Left ventricle myocardium inferior (tissue), 1 donor: ENCODE measurements around the gene TLX2. TPM values are rescaled to one million over a fixed set of nuclear protein-coding genes. Genes with fewer than 3 reads are reported as not detected.

Experiments
- DNase-seq: peaks from one replicate; pipeline ENCODE4 v3.0.0-alpha.2; 2020
- H3K27ac ChIP-seq: fragments of 200-600 bp; replicated peaks from 2 replicates; pipeline ENCODE4 v1.8.0; 2021
- H3K27me3 ChIP-seq: fragments of 200-600 bp; 2 replicates; pipeline ENCODE4 v1.8.0; 2021; ENCODE audit warnings: low read depth
- H3K36me3 ChIP-seq: fragments of 200-600 bp; 2 replicates; pipeline ENCODE4 v1.8.0; 2021
- H3K4me1 ChIP-seq: fragments of 200-600 bp; 2 replicates; pipeline ENCODE4 v1.8.0; 2021
- H3K4me3 ChIP-seq: fragments of 200-600 bp; 2 replicates; pipeline ENCODE4 v1.8.0; 2021; ENCODE audit warnings: mild to moderate bottlenecking, moderate library complexity
- H3K9me3 ChIP-seq: fragments of 200-600 bp; replicated peaks from 2 replicates; pipeline ENCODE4 v1.8.0; 2021
- intact Hi-C: fragments of 100-400 bp; cut with micrococcal nuclease; formaldehyde crosslinking; loops from one replicate; pipeline ENCODE4 v1.11.0; 2022
- total RNA-seq: library from RNA; stranded (reverse); fragmentation: NEBNext Ultra II Directional; extraction: Animal tissue kit (Norgen Biotek cat#: 25700); gene quantifications from one replicate; pipeline ENCODE4 v1.2.1, GENCODE V29; 2021
- TF ChIP-seq, protein P1 (sequence below): fragments of 200-600 bp; IDR thresholded peaks from 2 replicates; pipeline ENCODE4 v1.8.0; 2021; ENCODE audit warnings: antibody characterized with exemption, mild to moderate bottlenecking, borderline replicate concordance
- donor health status: DM: no; HTN: yes; CAD: no; lungs with severe emphysema.

TLX2 gene
- total RNA-seq, 1 donor from 2014 or later, result not detected

DNA sequence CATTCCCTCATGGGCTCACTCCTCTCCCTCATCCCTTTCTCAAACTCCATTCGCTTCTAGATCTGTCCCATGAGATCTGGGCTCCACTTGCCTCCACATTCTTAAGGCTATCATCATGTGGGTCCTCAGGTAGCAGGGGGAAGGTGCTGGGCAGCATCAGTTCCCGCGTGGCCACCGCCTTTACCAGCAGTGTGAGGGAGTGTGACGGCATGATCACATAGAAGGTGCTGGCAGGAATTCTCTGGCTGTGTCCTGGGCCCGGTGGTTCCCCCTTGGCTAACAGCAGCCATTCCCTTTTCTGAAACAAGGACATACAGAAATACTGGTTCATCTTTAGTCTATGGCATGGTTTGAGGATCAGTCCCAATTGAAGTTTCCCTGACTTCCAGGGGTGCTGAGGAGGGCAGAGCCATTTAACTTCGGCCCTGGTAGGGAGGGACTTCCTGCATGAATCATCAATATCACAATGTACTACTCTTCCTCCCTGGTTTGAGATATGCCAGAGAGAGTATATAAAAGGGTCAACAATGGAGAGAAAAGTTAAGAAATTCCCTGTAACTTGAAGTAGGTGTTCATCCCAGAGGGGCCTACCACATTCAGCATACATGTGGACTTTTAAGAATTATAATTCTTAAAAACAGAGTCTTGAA is 48.0 kb downstream of the TLX2 start:
- Histone ChIP-seq H3K36me3 (no peaks in the 10 kb centered on the region), H3K9me3 (no peaks in the 10 kb centered on the region), H3K27ac (no peak overlapping the region), H3K4me3 (no peak overlapping the region), H3K4me1 (no peaks in the 10 kb centered on the region), H3K27me3 (peaks cover 59% of the 10 kb centered on the region)
- TF ChIP-seq, protein P1, sequence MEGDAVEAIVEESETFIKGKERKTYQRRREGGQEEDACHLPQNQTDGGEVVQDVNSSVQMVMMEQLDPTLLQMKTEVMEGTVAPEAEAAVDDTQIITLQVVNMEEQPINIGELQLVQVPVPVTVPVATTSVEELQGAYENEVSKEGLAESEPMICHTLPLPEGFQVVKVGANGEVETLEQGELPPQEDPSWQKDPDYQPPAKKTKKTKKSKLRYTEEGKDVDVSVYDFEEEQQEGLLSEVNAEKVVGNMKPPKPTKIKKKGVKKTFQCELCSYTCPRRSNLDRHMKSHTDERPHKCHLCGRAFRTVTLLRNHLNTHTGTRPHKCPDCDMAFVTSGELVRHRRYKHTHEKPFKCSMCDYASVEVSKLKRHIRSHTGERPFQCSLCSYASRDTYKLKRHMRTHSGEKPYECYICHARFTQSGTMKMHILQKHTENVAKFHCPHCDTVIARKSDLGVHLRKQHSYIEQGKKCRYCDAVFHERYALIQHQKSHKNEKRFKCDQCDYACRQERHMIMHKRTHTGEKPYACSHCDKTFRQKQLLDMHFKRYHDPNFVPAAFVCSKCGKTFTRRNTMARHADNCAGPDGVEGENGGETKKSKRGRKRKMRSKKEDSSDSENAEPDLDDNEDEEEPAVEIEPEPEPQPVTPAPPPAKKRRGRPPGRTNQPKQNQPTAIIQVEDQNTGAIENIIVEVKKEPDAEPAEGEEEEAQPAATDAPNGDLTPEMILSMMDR, result no peak
- no peak for DNase-seq
- intact Hi-C loops, result no loop called here

DNA sequence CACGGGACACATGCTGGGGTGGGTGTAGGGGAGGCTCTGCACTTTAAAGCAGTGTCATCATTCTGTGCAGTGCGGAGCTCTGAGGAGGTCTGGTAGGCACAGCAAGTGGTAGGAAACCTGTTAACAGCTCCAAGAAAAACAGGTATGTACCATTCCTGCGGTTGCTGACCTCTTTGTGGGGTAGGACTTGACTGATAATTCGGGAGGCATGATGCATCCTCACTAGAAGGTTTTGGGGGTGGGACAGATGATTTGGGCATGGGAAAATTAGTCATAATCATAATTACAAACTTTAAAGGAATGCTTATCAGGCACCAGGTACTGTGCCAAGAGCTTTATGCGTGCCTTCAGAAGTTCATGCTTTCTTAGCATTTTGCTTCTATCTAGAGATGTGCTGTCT is 50.0 kb downstream of the TLX2 start:
- Histone ChIP-seq H3K4me1 (no peaks in the 10 kb centered on the region), H3K27me3 (peaks cover 72% of the 10 kb centered on the region), H3K4me3 (no peak overlapping the region), H3K9me3 (no peaks in the 10 kb centered on the region), H3K27ac (no peak overlapping the region), H3K36me3 (no peaks in the 10 kb centered on the region)
- no peak for DNase-seq
- intact Hi-C loops, result no loop called here
- TF ChIP-seq, protein P1, result no peak

DNA sequence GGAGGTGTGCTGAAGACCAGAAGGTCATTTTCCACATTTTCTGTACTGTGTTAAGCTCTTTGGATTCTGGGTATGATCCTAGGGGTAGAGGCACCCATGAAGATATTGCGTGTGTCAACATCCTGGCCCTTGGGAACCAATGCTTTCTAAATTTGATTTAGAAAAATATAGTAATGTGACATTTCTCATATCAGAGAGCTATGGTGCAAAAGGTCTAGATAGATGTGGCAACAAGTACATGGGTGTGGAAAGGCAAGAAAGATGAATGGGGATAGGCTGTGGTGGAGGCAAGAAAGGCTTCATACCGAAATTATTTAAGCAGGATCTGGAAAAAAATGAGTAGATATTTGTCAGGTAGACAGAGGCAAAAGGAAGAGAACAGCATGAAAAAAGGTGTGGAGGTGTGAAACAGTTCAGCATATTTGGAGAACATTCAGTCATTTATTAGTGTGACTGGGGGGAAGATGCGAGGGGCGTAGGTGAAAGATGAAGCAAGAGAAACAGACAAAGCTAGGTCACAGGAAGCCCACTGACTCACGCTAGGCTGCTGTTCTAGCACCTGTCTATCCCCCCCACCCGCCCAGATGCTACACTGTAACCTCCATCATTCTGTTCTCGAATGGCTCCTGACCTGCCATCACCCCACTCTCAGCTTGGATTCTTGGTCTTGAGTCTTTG is 52.0 kb downstream of the TLX2 start:
- TF ChIP-seq, protein P1, result no peak
- no peak overlapping the region for H3K4me3 ChIP-seq
- no peaks in the 10 kb centered on the region for H3K36me3 ChIP-seq
- no peak overlapping the region for H3K27ac ChIP-seq
- peaks cover 61% of the 10 kb centered on the region for H3K27me3 ChIP-seq
- DNase-seq, result no peak
- intact Hi-C loops, result no loop called here
- H3K4me1 ChIP-seq, result no peaks in the 10 kb centered on the region
- H3K9me3 ChIP-seq, result no peaks in the 10 kb centered on the region

DNA sequence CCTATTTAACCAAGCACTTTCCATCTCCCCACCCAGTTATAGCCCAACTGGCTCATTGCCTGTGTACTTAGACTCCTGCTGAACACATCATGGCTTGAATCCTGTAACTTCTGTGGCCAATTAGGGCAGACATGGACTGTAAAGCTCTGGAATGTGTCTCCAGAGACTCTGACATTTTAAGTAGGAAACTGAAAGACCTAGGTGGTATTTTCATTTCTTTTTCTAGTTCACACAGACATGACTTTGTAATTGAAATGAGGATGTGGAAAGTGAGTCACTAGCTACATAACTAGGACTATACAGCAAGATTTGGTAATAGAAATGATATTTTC is 52.5 kb downstream of the TLX2 start:
- peaks cover 56% of the 10 kb centered on the region for H3K27me3 ChIP-seq
- DNase-seq, result no peak
- no peak overlapping the region for H3K4me3 ChIP-seq
- H3K4me1 ChIP-seq, result no peaks in the 10 kb centered on the region
- no peak overlapping the region for H3K27ac ChIP-seq
- H3K9me3 ChIP-seq, result no peaks in the 10 kb centered on the region
- intact Hi-C loops, result no loop called here
- TF ChIP-seq, protein P1, result no peak
- no peaks in the 10 kb centered on the region for H3K36me3 ChIP-seq

Other genes with a start within 250 kb of the TLX2 start
- 2.3 TPM for gene SLC4A5, start 171.0 kb upstream of the TLX2 start, total RNA-seq
- 201 TPM for gene DCTN1, start 134.1 kb upstream of the TLX2 start, total RNA-seq
- 0.82 TPM for gene C2orf81, start 92.8 kb upstream of the TLX2 start, total RNA-seq
- gene WDR54, start 92.7 kb upstream of the TLX2 start, total RNA-seq, result 2.9 TPM
- 14.0 TPM for gene RTKN, start 72.5 kb upstream of the TLX2 start, total RNA-seq
- gene INO80B, start 59.4 kb upstream of the TLX2 start, total RNA-seq, result 19.3 TPM
- gene WBP1, start 56.0 kb upstream of the TLX2 start, total RNA-seq, result 46.1 TPM
- 19.5 TPM for gene MOGS, start 49.1 kb upstream of the TLX2 start, total RNA-seq
- gene MRPL53, start 41.8 kb upstream of the TLX2 start, total RNA-seq, result 176 TPM
- 5.6 TPM for gene CCDC142, start 31.5 kb upstream of the TLX2 start, total RNA-seq
- 9.5 TPM for gene TTC31, start 31.4 kb upstream of the TLX2 start, total RNA-seq
- 0.25 TPM for gene LBX2, start 14.8 kb upstream of the TLX2 start, total RNA-seq
- gene PCGF1, start 6.8 kb upstream of the TLX2 start, total RNA-seq, result 20.2 TPM
- gene DQX1, start 11.8 kb downstream of the TLX2 start, total RNA-seq, result 0.11 TPM
- gene AUP1, start 15.3 kb downstream of the TLX2 start, total RNA-seq, result 46.9 TPM
- 26.6 TPM for gene HTRA2, start 15.5 kb downstream of the TLX2 start, total RNA-seq
- 4.7 TPM for gene LOXL3, start 39.5 kb downstream of the TLX2 start, total RNA-seq
- 4.1 TPM for gene DOK1, start 40.3 kb downstream of the TLX2 start, total RNA-seq
- gene M1AP, start 133.9 kb downstream of the TLX2 start, total RNA-seq, result not detected
- 2.9 TPM for gene SEMA4F, start 139.8 kb downstream of the TLX2 start, total RNA-seq